Fibroblast of peridontal ligament (primary cell): ENCODE results near the gene HOMER3.

Source experiments
- DNase-seq: peaks from one replicate; pipeline ENCODE4 v3.0.0-alpha.2; 2010; ENCODE audit errors: extremely low read depth

Gene HOMER3

GRCh38 chr19:18940769-18941627 is at the start of gene HOMER3:
Gene HOMER3, minus strand, starts transcription at chr19:18941217. Its CDS starts 2,235 bp downstream, at chr19:18938982.
- DNase-seq = peak; percentile 39

GRCh38 chr19:18990128-18990708 is 49.2 kb upstream of the HOMER3 start:
- DNase-seq = no peak

GRCh38 chr19:18989316-18989715 is 48.3 kb upstream of the HOMER3 start:
- peak; percentile 16 for DNase-seq

GRCh38 chr19:18987456-18987855 is 46.4 kb upstream of the HOMER3 start:
- no peak for DNase-seq

- DNase-seq = no peak
Observed at GRCh38 chr19:18985257-18985656, 44.2 kb upstream of the HOMER3 start.

- no peak for DNase-seq
Observed at GRCh38 chr19:18984251-18984650, 43.2 kb upstream of the HOMER3 start.

- DNase-seq = no peak
Observed at GRCh38 chr19:18982669-18983068, 41.7 kb upstream of the HOMER3 start.

- no peak for DNase-seq
Observed at GRCh38 chr19:18980432-18981020, 39.5 kb upstream of the HOMER3 start.

GRCh38 chr19:18978616-18979015 is 37.6 kb upstream of the HOMER3 start:
- DNase-seq = no peak

- no peak for DNase-seq
Observed at GRCh38 chr19:18975869-18976268, 34.9 kb upstream of the HOMER3 start.

GRCh38 chr19:18975011-18975410 is 34.0 kb upstream of the HOMER3 start:
- DNase-seq = no peak

GRCh38 chr19:18972851-18973250 is 31.8 kb upstream of the HOMER3 start:
- DNase-seq = no peak

GRCh38 chr19:18972301-18972811 is 31.3 kb upstream of the HOMER3 start:
- DNase-seq = peak; percentile 29

GRCh38 chr19:18969931-18970659 is 29.1 kb upstream of the HOMER3 start:
- DNase-seq = no peak

GRCh38 chr19:18967358-18968146 is 26.5 kb upstream of the HOMER3 start:
- DNase-seq = no peak

- no peak for DNase-seq
Observed at GRCh38 chr19:18966307-18966706, 25.3 kb upstream of the HOMER3 start.

- DNase-seq = no peak
Observed at GRCh38 chr19:18964121-18964520, 23.1 kb upstream of the HOMER3 start.

- DNase-seq = no peak
Observed at GRCh38 chr19:18961767-18962620, 21.0 kb upstream of the HOMER3 start.

- no peak for DNase-seq
Observed at GRCh38 chr19:18960370-18960769, 19.4 kb upstream of the HOMER3 start.

GRCh38 chr19:18955042-18955441 is 14.0 kb upstream of the HOMER3 start:
- DNase-seq = no peak
